Measurements from ENCODE around the gene SLC6A18. TPM values are rescaled to one million over a fixed set of nuclear protein-coding genes. Genes with fewer than 3 reads are reported as not detected.

The SLC6A18 gene
- total and polyA plus RNA-seq, 2 experiments from 2014 or later = 0.35 TPM; not detected in 1

- Histone ChIP-seq H3K4me1 (ENCODE audit: insufficient read depth) (peaks cover 4% of the 10 kb centered on the region), H3K9me2 (replicated peaks; ENCODE audit: insufficient read depth) (no peaks in the 10 kb centered on the region), H3K4me3 (no peak overlapping the region), H3K27me3 (no peaks in the 10 kb centered on the region), H3K4me2 (no peak overlapping the region), H3K36me3 (replicated peaks; ENCODE audit: insufficient read depth, low read depth) (no peaks in the 10 kb centered on the region), H3K27ac (no peak overlapping the region), H4K20me1 (ENCODE audit: insufficient read depth, poor library complexity, severe bottlenecking) (no peaks in the 10 kb centered on the region), H3K9me3 (ENCODE audit: low read depth) (no peaks in the 10 kb centered on the region), H2AFZ (no peak overlapping the region), H3K79me2 (no peaks in the 10 kb centered on the region)
- TF ChIP-seq, protein P1, sequence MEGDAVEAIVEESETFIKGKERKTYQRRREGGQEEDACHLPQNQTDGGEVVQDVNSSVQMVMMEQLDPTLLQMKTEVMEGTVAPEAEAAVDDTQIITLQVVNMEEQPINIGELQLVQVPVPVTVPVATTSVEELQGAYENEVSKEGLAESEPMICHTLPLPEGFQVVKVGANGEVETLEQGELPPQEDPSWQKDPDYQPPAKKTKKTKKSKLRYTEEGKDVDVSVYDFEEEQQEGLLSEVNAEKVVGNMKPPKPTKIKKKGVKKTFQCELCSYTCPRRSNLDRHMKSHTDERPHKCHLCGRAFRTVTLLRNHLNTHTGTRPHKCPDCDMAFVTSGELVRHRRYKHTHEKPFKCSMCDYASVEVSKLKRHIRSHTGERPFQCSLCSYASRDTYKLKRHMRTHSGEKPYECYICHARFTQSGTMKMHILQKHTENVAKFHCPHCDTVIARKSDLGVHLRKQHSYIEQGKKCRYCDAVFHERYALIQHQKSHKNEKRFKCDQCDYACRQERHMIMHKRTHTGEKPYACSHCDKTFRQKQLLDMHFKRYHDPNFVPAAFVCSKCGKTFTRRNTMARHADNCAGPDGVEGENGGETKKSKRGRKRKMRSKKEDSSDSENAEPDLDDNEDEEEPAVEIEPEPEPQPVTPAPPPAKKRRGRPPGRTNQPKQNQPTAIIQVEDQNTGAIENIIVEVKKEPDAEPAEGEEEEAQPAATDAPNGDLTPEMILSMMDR (IDR thresholded peaks at IDR 0.05; ENCODE audit: poor library complexity) = no peak
- TF ChIP-seq EZH2phosphoT487 (IDR thresholded peaks at IDR 0.05; ENCODE audit: low read depth, severe bottlenecking, unreplicated experiment) (no peak), EZH2 (IDR thresholded peaks at IDR 0.05; ENCODE audit: borderline replicate concordance) (no peak)
- no peak for DNase-seq (ENCODE audit: low spot score)
- 93% methylated on average over 18 of the region's 19 CpGs for WGBS (ENCODE audit: low lambda C conversion rate, missing lambda C conversion rate)
These were observed 29.0 kb downstream of the SLC6A18 start for GRCh38 chr5:1254196-1254595.

- Histone ChIP-seq H3K4me2 (no peak overlapping the region), H3K4me1 (ENCODE audit: insufficient read depth) (peaks cover 4% of the 10 kb centered on the region), H3K79me2 (no peaks in the 10 kb centered on the region), H4K20me1 (ENCODE audit: insufficient read depth, poor library complexity, severe bottlenecking) (no peaks in the 10 kb centered on the region), H3K9me2 (replicated peaks; ENCODE audit: insufficient read depth) (no peaks in the 10 kb centered on the region), H3K9me3 (ENCODE audit: low read depth) (no peaks in the 10 kb centered on the region), H3K27ac (no peak overlapping the region), H3K4me3 (no peak overlapping the region), H3K36me3 (replicated peaks; ENCODE audit: insufficient read depth, low read depth) (no peaks in the 10 kb centered on the region), H3K27me3 (no peaks in the 10 kb centered on the region), H2AFZ (no peak overlapping the region)
- WGBS (ENCODE audit: low lambda C conversion rate, missing lambda C conversion rate) = 83% methylated on average over 16 of the region's 16 CpGs
- DNase-seq (ENCODE audit: low spot score) = no peak
- no peak for TF ChIP-seq EZH2phosphoT487 (IDR thresholded peaks at IDR 0.05; ENCODE audit: low read depth, severe bottlenecking, unreplicated experiment)
- no peak for TF ChIP-seq EZH2 (IDR thresholded peaks at IDR 0.05; ENCODE audit: borderline replicate concordance)
- TF ChIP-seq, protein P1 (IDR thresholded peaks at IDR 0.05; ENCODE audit: poor library complexity) = no peak
These were observed 29.9 kb downstream of the SLC6A18 start for GRCh38 chr5:1255081-1255561.

DNA sequence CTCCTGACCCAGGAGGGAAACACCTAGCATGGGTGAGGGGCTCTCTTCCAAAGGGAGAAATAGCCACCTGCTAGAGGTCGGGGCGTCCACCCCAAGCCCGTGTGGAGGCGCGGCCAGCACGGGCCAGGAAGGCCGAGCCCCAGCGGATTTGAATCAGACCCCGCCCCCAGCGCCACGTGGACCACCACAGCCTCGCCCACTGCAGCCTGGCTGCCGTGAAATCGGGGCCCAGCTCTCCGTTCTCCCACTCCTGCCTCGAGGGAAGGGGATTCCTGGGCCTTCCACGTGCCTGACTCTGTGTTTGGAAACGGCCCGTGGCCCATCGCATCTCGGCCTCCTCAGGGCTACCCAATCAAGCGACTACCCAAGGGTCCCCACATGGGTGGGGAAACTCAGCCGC is 31.6 kb downstream of the SLC6A18 start:
- Histone ChIP-seq H3K9me3 (ENCODE audit: low read depth) (no peaks in the 10 kb centered on the region), H3K27me3 (no peaks in the 10 kb centered on the region), H2AFZ (no peak overlapping the region), H3K79me2 (no peaks in the 10 kb centered on the region), H3K4me1 (ENCODE audit: insufficient read depth) (no peaks in the 10 kb centered on the region), H4K20me1 (ENCODE audit: insufficient read depth, poor library complexity, severe bottlenecking) (no peaks in the 10 kb centered on the region), H3K4me2 (no peak overlapping the region), H3K27ac (no peak overlapping the region), H3K4me3 (no peak overlapping the region), H3K36me3 (replicated peaks; ENCODE audit: insufficient read depth, low read depth) (no peaks in the 10 kb centered on the region), H3K9me2 (replicated peaks; ENCODE audit: insufficient read depth) (no peaks in the 10 kb centered on the region)
- TF ChIP-seq EZH2 (IDR thresholded peaks at IDR 0.05; ENCODE audit: borderline replicate concordance) (no peak), EZH2phosphoT487 (IDR thresholded peaks at IDR 0.05; ENCODE audit: low read depth, severe bottlenecking, unreplicated experiment) (no peak)
- TF ChIP-seq, protein P1 (IDR thresholded peaks at IDR 0.05; ENCODE audit: poor library complexity) = no peak
- 91% methylated on average over 23 of the region's 23 CpGs for WGBS (ENCODE audit: low lambda C conversion rate, missing lambda C conversion rate)
- no peak for DNase-seq (ENCODE audit: low spot score)

- no peaks in the 10 kb centered on the region for H3K36me3 ChIP-seq (replicated peaks; ENCODE audit: insufficient read depth, low read depth)
- DNase-seq (ENCODE audit: low spot score) = no peak
- H3K9me2 ChIP-seq (replicated peaks; ENCODE audit: insufficient read depth) = no peaks in the 10 kb centered on the region
- H3K4me1 ChIP-seq (ENCODE audit: insufficient read depth) = no peaks in the 10 kb centered on the region
- H3K4me2 ChIP-seq = no peak overlapping the region
- TF ChIP-seq, protein P1 (IDR thresholded peaks at IDR 0.05; ENCODE audit: poor library complexity) = no peak
- TF ChIP-seq EZH2phosphoT487 (IDR thresholded peaks at IDR 0.05; ENCODE audit: low read depth, severe bottlenecking, unreplicated experiment) (no peak), EZH2 (IDR thresholded peaks at IDR 0.05; ENCODE audit: borderline replicate concordance) (no peak)
- WGBS (ENCODE audit: low lambda C conversion rate, missing lambda C conversion rate) = 92% methylated on average over 17 of the region's 17 CpGs
- H2AFZ ChIP-seq = no peak overlapping the region
- no peaks in the 10 kb centered on the region for H3K27me3 ChIP-seq
- no peak overlapping the region for H3K4me3 ChIP-seq
- H3K9me3 ChIP-seq (ENCODE audit: low read depth) = no peaks in the 10 kb centered on the region
- H3K27ac ChIP-seq = no peak overlapping the region
- no peaks in the 10 kb centered on the region for H3K79me2 ChIP-seq
- H4K20me1 ChIP-seq (ENCODE audit: insufficient read depth, poor library complexity, severe bottlenecking) = no peaks in the 10 kb centered on the region
These were observed 32.2 kb downstream of the SLC6A18 start for GRCh38 chr5:1257363-1257762.

Measured in hepatocyte (in vitro differentiated cells).